Epithelial cell of proximal tubule (primary cell): Measurements from ENCODE around the gene KLK2. TPM values are rescaled to one million over a fixed set of nuclear protein-coding genes. Genes with fewer than 3 reads are reported as not detected.

Experiments used
- DNase-seq: peaks from one replicate; pipeline ENCODE4 v3.0.0-alpha.2; 2011; ENCODE audit warnings: low read depth
- H3K4me3 ChIP-seq: 2 replicates; pipeline ENCODE4 v1.5.1; 2011; ENCODE audit warnings: low read depth, mild to moderate bottlenecking, low read length
- CTCF ChIP-seq: conservative IDR thresholded peaks from 2 replicates; pipeline ENCODE4 v1.5.1; 2012; ENCODE audit warnings: low read depth, mild to moderate bottlenecking, low read length
- total RNA-seq: library from RNA; depleted of rRNA; stranded (reverse); fragments of >200 nt; gene quantifications from 2 replicates; pipeline ENCODE4 v1.2.3, GENCODE V29; 2015

Gene KLK2
- total RNA-seq, 1 donor from 2014 or later: not detected

- no peak for DNase-seq
- TF ChIP-seq CTCF: no peak
- H3K4me3 ChIP-seq: no peak overlapping the region
Observed at GRCh38 chr19:50832666-50833065, 40.6 kb upstream of the KLK2 start.

- no peak for TF ChIP-seq CTCF
- no peak for DNase-seq
- no peak within 1 kb of the TSS for H3K4me3 ChIP-seq
Observed at GRCh38 chr19:50833117-50833801, 40.0 kb upstream of the KLK2 start, which contains the start of gene KLK15. Gene KLK15, minus strand, starts transcription at chr19:50833574. Its CDS starts 2,082 bp downstream, at chr19:50831492.

GRCh38 chr19:50833802-50834167 is 39.5 kb upstream of the KLK2 start:
- TF ChIP-seq CTCF: no peak
- no peak for DNase-seq
- no peak overlapping the region for H3K4me3 ChIP-seq

- peak overlapping the region; percentile 68 for H3K4me3 ChIP-seq
- no peak for DNase-seq
- no peak for TF ChIP-seq CTCF
Observed at GRCh38 chr19:50835103-50835784, 38.0 kb upstream of the KLK2 start.

GRCh38 chr19:50835785-50836542 is 37.3 kb upstream of the KLK2 start:
- no peak for TF ChIP-seq CTCF
- peak overlapping the region; percentile 68 for H3K4me3 ChIP-seq
- DNase-seq: no peak

- no peak for TF ChIP-seq CTCF
- DNase-seq: no peak
- H3K4me3 ChIP-seq: no peak overlapping the region
Observed at GRCh38 chr19:50836543-50837195, 36.6 kb upstream of the KLK2 start.
